Vagina (tissue), 2 donors: ENCODE measurements around the gene SHISAL2A.

ENCODE experiments used
- POLR2A ChIP-seq, 2 donors: fragments of 450-650 bp; IDR thresholded peaks; one replicate each; pipeline ENCODE4 v1.6.1; 2017; ENCODE audit warnings: antibody characterized with exemption in 2 of 2, mild to moderate bottlenecking in 2 of 2, moderate library complexity in 2 of 2
- POLR2AphosphoS5 ChIP-seq, 2 donors: sonication (generic); formaldehyde crosslinking; IDR thresholded peaks; one replicate each; pipeline ENCODE4 v1.9.0; 2017; ENCODE audit warnings: antibody characterized with exemption in 2 of 2, mild to moderate bottlenecking in 2 of 2, low read depth in 1 of 2; ENCODE audit not compliant: insufficient read depth in 1 of 2

GRCh38 chr1:52683367-52683940, 50.5 kb downstream of the SHISAL2A start:
- TF ChIP-seq POLR2A (IDR thresholded peaks at IDR 0.05) (no peak), POLR2AphosphoS5 (IDR thresholded peaks at IDR 0.05; ENCODE audit: insufficient read depth in 1 of 2, low read depth in 1 of 2) (no peak)
